ENCODE measurements around the gene HMX1.

Gene HMX1

DNA sequence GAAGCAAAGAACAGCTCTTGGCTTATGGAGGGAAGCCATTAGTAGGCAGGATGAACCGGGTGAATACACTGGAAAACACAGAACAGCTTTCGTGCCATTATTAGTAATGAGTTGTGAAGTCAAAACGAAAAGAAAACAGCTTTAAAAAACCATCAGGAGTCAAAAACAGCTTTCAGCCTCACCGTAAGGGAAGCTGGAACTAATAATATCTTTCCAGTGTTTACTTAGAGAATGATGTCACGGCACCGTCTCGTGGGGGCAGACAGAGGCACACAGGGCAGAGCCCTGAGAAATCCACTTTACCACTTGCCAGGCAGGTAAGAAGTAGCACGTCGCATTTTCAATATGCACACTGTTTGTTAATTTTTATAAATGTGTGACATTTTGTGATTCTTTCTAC is 37.9 kb upstream of the HMX1 start:
- FAIRE-seq = no peak

DNA sequence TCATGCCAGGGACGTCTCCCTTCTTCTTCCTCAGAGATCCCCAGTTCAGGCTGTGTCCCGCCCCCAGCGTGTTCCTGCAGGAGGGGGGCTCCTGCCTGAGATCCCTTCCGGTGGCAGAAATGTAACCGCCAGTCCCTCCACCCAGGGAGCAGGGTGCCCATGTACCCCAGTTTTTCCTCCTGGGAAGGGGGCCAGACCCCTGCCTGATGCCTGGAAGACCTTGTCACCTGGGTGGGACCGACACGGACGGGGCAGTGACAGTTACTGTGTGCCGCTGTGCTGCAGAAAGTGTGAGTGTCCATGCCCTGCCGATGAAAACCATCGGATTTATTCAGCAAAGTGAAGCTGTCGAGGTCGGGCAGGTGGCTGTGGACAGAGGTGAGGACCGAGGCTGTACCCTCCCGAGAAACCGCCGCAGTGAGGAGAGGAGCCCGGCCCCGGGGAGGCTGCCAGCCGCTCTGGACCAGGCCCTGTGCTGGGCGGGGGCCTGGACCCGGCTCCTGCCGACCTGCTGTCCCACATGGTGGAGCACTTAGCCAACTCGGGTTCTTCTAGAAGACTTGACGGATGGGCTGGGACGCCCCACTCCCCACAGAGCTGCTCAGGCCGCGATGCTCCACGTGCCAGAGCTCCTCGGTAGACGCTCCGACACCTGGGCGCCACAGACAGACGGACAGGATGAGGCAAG is 36.7 kb upstream of the HMX1 start:
- no peak for FAIRE-seq

- FAIRE-seq = no peak
Observed at GRCh38 chr4:8907596-8908205, 36.1 kb upstream of the HMX1 start.

DNA sequence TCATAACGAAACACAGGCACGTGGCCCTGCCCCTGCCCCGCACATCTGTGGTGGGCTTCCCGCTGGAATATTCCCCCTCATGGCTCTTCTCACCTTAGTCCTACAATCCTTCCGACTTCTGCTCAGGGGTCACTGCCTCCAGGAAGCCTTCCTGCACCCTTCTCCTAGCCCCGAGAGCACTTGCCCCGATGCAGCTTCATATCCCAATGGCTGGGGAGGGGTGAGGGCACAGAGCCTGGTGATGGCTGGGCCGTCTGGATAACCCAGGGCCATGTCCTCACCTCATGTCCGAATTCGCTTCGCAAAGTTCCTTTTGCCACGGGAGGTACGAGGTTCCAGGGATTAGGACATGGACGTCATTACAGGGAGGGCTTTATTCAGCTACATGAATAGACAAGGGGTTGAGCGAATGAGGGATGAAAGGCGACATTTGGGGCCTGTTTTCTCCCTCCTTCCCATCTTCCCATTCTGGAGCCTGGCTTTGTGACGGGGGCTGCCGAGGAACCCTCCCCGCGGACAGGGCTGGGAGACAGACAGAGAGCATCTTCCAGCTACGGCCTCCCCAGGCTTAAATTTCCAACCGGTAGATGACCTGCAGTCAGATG is 35.5 kb upstream of the HMX1 start:
- FAIRE-seq = no peak

- no peak for FAIRE-seq
Observed at GRCh38 chr4:8906668-8906970, 35.0 kb upstream of the HMX1 start.

DNA sequence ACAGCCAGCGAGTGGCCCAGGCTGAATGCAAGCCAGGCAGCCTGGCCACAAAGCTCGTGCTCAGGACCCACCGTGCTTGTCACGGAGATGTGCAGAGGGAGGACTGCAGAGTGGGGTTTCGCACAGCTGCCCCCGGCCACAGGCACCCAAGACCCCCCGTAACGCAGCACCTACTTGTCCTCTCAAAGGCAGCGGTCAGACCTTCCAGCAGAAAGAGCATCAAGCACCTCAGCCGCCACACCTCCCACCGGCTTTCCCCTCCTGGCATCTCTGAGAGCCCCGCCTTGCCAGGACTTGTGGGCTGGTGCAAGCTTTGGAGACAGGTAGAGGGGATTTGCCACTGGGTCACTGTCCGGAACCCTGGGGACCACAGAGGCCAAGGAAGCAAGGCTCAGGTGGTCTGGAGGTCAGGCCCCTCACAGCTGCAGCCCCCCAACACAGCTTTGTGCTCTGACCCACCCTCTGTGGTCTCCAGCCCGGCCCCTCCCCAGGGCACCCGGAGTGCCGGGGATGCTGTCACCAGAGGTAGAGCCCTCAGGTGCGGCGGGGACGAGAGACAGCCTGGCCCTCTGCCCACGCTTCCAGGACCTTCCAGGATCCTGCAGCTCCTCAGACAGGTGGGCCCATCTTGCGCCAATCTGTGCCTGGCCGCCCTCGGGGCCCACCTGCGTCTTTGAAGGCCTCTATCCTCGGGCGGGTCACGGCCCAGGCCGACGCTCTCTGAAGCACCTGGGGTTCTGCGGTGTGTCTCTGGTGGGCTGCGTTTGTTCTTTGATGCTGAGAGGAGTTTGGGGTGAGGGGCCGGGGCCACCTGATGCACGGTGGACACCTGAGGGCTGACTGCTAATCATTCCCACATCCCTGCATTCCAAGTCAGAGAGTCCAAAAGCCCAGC is 34.4 kb upstream of the HMX1 start:
- FAIRE-seq = no peak

DNA sequence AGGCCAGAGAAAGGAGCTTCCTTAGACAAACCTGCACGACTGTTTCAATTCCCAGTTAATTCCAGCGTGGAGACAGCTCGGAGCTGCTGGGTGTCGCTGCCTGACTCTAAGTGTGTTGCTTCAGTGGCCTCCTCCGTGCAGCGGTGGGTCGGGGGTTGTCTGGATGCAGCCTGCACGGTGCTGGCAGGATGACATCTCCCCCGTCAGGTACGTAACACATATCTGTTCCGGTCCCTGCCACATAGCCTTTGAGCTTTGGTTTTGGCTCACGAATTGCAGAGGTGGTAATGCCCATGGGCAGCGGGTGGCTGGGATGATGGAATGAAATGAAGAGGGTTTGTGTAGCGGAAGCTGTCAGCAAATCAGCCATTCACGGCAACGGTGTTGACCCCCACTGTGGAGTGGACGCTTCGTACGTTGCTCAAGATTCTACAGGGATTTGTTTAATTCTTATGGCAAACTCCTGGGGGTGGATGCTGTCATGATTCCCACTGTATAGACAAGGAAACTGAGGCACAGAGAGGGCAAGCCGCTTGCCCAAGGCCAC is 33.7 kb upstream of the HMX1 start:
- FAIRE-seq = no peak

GRCh38 chr4:8904666-8905065 is 33.0 kb upstream of the HMX1 start:
- FAIRE-seq = no peak

- no peak for FAIRE-seq
Observed at GRCh38 chr4:8904041-8904501, 32.4 kb upstream of the HMX1 start.

- no peak for FAIRE-seq
Observed at GRCh38 chr4:8901335-8901734, 29.7 kb upstream of the HMX1 start.

GRCh38 chr4:8900588-8900987 is 28.9 kb upstream of the HMX1 start:
- no peak for FAIRE-seq

GRCh38 chr4:8898419-8898818 is 26.8 kb upstream of the HMX1 start:
- FAIRE-seq = no peak

DNA sequence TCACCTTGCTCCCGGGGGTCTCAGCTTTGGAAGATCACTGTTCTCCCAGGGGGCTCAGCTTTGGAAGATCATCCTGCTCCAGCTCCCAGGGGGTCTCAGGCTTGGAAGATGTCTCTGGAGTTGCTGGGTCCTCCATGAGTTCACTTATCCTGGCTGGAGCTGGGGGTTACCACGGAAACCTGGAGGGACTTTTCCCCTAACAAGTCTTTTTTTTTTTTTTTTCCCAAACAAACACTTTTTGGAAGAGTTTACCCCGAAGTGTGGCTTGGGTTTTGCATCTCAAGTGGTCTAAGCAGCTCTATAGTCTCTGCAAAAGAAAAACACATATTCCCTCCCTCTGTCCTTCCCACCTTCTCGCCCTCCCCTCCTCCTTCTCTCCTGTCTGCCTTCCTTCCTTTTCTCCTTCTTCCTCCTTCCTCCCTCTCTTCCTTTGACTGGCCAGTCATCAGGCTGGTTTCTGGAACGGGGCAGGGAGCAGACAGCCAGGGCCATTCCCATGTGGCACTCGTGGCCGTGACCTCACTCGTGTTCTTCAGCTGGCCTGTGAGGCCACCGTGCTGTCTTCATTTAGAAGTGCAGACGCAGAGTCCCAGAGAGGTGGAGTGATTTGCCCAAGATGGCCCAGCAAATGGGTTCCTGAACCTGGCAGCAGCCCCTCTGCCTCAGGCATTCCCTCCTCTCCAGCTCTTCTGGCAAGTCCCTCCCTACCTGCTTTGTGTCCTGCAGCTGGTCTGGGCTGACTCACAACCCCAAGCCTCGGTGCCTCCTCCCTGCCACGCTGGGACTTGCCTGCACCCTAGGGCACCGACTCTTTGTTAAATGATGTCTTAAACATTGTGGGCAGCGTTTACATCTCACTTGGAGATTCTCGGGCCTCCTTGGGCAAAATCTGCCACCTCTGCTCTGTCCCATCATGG is 25.9 kb upstream of the HMX1 start:
- no peak for FAIRE-seq

- FAIRE-seq = no peak
Observed at GRCh38 chr4:8896506-8896905, 24.9 kb upstream of the HMX1 start.

DNA sequence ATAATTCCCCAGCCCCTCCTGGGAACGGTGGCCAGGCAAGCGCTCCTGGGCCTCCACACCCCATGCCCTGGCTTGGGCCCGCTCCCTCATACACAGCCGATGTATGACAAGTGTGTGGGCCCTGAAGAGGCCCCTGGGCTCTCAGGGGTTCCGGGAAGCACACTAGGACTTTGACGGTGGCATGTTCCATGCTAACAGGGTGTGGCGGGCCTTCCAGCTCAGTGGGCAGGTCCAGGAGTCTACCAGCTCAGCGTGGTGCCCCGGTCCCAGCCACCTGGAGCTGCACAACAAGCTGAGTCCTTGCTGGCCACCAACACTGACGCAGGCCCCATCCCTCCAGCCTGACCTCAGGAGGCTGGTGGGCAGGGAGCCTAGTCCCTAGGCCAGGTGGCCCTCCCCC is 24.4 kb upstream of the HMX1 start:
- no peak for FAIRE-seq

DNA sequence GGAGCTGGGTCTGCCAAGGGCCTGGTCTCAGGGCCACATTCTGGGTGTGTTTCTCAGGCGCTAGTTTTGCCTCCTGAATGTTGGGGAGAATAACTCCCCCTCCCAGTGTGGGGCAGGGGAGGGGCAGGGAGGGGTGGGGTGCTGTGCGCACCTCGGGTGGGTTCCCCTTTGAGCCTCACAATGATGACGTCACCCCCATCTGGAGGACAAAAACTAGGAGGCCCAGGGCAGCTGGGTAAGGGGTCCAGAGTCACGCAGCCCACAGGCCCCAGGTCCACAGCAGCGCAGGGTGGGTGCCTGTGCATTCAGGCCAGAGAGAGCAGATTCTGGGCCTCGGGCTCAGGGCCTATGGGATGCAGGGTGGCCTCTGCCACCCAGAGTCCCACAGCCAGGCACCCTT is 23.7 kb upstream of the HMX1 start:
- no peak for FAIRE-seq

DNA sequence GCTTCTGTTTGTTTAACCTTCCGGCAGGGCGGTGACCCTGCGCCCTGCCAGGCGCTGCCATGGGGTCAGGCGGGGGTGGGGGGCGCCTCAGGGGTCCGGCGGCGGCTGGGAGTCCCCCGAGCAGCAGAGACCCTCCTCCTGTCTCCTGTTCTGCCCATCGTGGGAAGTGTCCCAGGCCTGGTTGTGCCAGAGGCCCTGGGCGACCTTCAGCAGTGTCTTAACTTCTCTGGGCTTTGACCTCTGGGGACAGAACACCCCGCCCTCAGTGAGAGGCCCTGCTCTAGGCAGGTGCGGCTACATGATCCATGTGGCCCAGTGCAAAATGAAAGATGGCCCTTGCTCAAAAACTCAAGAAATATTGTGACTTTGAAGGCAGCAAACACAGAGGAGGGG is 22.8 kb upstream of the HMX1 start:
- no peak for FAIRE-seq

- no peak for FAIRE-seq
Observed at GRCh38 chr4:8893624-8894423, 22.2 kb upstream of the HMX1 start.

- no peak for FAIRE-seq
Observed at GRCh38 chr4:8893227-8893623, 21.6 kb upstream of the HMX1 start.

- no peak for FAIRE-seq
Observed at GRCh38 chr4:8892556-8893226, 21.1 kb upstream of the HMX1 start.
